Ectodermal cell (in vitro differentiated cells): Measurements from ENCODE around the gene DNAJB5.

Experiments
- H3K27ac ChIP-seq: 2 replicates; pipeline ENCODE4 v1.7.0; 2013; ENCODE audit warnings: mild to moderate bottlenecking, low read depth, low read length; ENCODE audit not compliant: insufficient read depth, poor library complexity, severe bottlenecking
- H3K27me3 ChIP-seq: 2 replicates; pipeline ENCODE4 v1.7.0; 2013; ENCODE audit warnings: mild to moderate bottlenecking, low read length; ENCODE audit not compliant: insufficient read depth, control insufficient read depth, poor library complexity, severe bottlenecking
- H3K36me3 ChIP-seq: one replicate; pipeline ENCODE4 v1.7.0; 2013; ENCODE audit warnings: low read length; ENCODE audit not compliant: control insufficient read depth, insufficient read depth
- H3K4me1 ChIP-seq: one replicate; pipeline ENCODE4 v1.7.0; 2013; ENCODE audit warnings: low read length; ENCODE audit not compliant: control insufficient read depth, insufficient read depth
- H3K4me3 ChIP-seq: 2 replicates; pipeline ENCODE4 v1.7.0; 2013; ENCODE audit warnings: low read depth, low read length, control low read depth; ENCODE audit not compliant: insufficient read depth
- H3K9me3 ChIP-seq: 2 replicates; pipeline ENCODE4 v1.7.0; 2013; ENCODE audit warnings: mild to moderate bottlenecking, low read length, moderate library complexity; ENCODE audit not compliant: control insufficient read depth
- WGBS, 2 experiments: methylation state at CpG; one replicate each; pipeline ENCODE4 v1.1.7; 2013; ENCODE audit warnings: missing lambda C conversion rate in 2 of 2; 5-methylcytosine and 5-hydroxymethylcytosine counted together

DNAJB5 gene

DNA sequence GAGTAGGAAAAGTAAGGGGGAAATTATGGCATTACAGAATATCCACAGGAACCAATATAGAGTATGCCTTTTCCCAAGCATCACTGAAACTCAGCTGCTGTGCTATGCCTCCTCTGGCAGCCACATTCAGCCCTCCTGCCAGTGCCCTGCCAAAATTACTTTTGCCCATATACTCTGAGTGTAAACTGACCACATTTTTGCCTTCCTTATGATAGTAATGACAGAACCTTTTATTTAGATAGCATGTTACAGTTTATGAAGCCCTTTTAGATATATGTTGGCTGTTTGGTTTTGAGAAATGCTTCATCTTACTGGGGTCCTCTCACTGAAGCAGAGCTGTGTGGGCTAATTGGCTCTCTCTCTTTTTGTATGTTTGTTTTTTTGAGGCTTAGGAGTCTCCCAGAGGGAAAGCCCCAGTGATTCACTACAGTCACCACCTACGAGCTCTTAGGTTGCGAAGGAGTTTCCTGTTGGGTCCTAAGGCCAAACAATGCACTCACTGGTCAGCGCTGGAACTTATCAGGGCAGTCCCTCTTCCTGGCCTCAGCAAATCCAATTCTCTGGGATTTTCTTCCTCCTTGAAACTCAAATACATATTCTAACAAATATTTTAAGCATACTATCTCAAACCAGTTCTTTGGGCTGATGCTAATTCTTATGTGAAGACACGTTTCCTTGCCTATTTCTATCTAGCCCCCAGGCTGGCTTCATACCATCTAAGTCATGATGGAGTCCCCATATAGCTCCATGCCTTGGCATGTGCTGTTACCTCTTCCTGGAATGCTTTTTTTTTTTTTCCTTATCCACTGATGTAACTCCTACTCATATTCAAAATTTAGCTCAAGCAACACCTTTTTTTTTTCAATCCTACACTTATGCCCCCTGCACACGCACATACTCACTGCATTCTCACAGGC is 27.7 kb upstream of the DNAJB5 start:
- H3K36me3 ChIP-seq = no peaks in the 10 kb centered on the region
- peaks cover 35% of the 10 kb centered on the region for H3K27me3 ChIP-seq
- no peak overlapping the region for H3K27ac ChIP-seq
- peaks cover 15% of the 10 kb centered on the region for H3K4me1 ChIP-seq
- no peaks in the 10 kb centered on the region for H3K9me3 ChIP-seq
- WGBS, 2 experiments = 52 to 55% methylated on average over 5 of the region's 5 CpGs
- no peak overlapping the region for H3K4me3 ChIP-seq

DNA sequence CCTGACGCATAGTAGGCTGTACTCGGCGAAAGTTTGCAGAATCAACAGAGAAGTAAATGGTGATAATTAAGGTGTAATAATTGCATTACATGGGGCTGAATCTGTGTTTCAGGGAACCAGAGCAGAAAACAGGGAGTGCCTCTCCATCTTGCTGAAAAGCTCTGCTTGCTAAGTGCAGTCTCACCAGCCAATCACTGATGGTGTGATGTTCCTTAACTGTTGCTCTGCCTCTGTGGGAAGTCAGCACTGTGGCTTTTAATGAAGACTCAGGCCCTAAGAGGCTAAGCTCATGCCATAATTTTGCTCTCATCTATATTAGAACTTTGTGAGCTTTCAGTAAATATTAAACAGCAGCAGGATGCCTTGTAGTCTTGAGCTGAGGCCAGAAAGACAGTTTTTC is 27.0 kb upstream of the DNAJB5 start:
- peaks cover 28% of the 10 kb centered on the region for H3K27me3 ChIP-seq

DNA sequence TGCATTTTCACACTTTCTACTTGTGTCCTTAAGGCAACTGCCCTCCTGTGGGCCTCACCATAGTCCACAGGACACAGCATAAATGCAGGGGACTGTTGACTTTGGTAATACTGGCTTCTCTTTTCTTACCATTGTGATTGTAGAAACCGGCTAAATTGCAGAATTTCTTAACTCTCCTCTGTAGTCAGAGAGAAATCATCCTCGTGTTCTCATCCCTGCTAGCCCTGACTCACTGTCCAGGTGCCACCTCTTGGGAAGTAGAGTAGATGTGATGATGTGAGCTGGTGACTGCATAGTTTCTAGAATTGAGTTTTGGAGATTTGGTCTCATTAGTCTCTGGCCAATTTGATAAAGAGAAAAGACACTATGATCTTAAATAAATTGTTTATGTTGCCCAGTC is 26.0 kb upstream of the DNAJB5 start:
- Histone ChIP-seq H3K4me1 (peaks cover 7% of the 10 kb centered on the region), H3K27ac (no peak overlapping the region), H3K4me3 (no peak overlapping the region), H3K27me3 (peaks cover 20% of the 10 kb centered on the region), H3K9me3 (no peaks in the 10 kb centered on the region), H3K36me3 (no peaks in the 10 kb centered on the region)
- WGBS, 2 experiments = 72 to 74% methylated on average over 2 of the region's 2 CpGs

More for the DNA sequence above, 27.0 kb upstream of the DNAJB5 start:
- H3K4me1 ChIP-seq = peaks cover 11% of the 10 kb centered on the region
- H3K36me3 ChIP-seq = no peaks in the 10 kb centered on the region
- 96 to 100% methylated on average over 3 of the region's 3 CpGs for WGBS, 2 experiments
- H3K27ac ChIP-seq = no peak overlapping the region
- no peaks in the 10 kb centered on the region for H3K9me3 ChIP-seq
- H3K4me3 ChIP-seq = no peak overlapping the region

DNA sequence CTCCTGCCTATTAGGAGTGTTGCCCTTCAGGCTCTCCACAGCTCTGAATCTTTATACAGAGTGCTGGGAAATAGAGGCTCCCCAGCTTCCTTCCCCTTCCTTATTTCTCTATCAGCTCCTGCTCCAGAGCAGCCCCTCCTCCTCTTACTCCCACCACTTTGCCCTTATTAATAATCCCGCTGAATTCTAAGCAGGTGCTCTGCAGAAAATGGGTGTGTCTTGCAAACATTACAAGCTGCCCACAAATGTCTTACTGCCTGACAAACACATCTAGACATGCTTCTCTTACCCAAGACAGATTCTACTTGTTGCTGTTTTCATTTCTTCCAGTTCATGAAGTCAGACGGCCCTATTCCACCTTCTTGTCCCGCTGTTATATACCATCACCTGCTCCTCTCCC is 25.1 kb upstream of the DNAJB5 start:
- WGBS, 2 experiments = 93 to 95% methylated on average over 3 of the region's 3 CpGs
- H3K27me3 ChIP-seq = peaks cover 11% of the 10 kb centered on the region

DNA sequence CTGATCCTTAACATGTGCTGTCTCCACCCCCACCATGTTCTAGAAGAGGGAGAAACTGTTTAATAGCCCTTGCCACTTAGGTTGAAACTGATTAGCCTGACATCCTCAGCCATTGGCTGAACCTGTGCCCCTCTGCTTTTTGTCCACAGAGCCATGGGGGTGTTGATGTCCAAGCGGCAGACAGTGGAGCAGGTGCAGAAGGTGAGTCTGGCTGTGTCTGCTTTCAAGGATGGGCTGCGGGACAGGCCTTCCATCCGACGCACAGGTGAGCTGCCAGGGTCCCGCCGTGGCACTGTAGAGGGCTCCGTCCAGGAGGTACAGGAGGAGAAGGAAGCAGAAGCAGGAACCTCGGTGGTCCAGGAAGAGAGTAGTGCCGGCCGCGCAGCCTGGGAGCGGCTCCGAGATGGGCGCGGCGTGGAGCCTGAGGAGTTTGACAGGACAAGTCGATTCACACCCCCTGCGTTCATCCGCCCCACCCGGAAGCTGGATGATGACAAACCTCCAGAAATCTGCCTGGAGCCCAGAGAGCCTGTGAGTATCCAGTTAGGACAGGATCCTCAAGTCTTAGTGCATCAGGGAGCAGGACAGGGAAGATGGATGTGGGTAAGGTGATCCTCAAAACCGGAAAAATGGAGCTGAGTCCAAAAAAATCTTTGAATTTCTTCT is 18.3 kb upstream of the DNAJB5 start:
- Histone ChIP-seq H3K4me3 (no peak overlapping the region), H3K4me1 (no peaks in the 10 kb centered on the region), H3K27ac (no peak overlapping the region), H3K36me3 (no peaks in the 10 kb centered on the region), H3K9me3 (no peaks in the 10 kb centered on the region), H3K27me3 (no peaks in the 10 kb centered on the region)
- 94 to 95% methylated on average over 21 of the region's 21 CpGs for WGBS, 2 experiments

More for the DNA sequence above, 25.1 kb upstream of the DNAJB5 start:
- Histone ChIP-seq H3K4me1 (peaks cover 6% of the 10 kb centered on the region), H3K36me3 (no peaks in the 10 kb centered on the region), H3K9me3 (no peaks in the 10 kb centered on the region), H3K4me3 (no peak overlapping the region), H3K27ac (no peak overlapping the region)

DNA sequence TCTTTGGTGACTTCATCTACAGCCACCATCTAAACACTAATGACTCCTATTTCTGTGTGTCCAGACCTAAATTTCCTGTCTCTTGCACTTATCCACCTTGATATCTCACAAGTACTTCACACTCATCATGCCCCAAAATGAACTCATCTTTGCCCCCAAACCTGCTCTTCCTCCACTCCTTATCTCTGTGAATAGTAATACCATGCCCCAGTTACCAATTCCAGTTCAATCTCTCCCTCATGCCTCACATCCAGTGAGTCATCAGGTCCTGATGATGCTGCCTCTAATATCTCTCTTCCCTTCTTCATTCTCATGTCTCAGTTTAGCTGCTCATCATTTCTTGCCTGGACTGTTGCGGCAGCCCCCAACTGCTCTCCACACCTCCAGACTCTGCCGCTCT is 14.9 kb upstream of the DNAJB5 start:
- no peaks in the 10 kb centered on the region for H3K36me3 ChIP-seq
- H3K27ac ChIP-seq = no peak overlapping the region
- no peak overlapping the region for H3K4me3 ChIP-seq
- no peaks in the 10 kb centered on the region for H3K27me3 ChIP-seq
- H3K9me3 ChIP-seq = no peaks in the 10 kb centered on the region
- H3K4me1 ChIP-seq = no peaks in the 10 kb centered on the region
- WGBS, 2 experiments = 92 to 95% methylated on average over 2 of the region's 2 CpGs

DNA sequence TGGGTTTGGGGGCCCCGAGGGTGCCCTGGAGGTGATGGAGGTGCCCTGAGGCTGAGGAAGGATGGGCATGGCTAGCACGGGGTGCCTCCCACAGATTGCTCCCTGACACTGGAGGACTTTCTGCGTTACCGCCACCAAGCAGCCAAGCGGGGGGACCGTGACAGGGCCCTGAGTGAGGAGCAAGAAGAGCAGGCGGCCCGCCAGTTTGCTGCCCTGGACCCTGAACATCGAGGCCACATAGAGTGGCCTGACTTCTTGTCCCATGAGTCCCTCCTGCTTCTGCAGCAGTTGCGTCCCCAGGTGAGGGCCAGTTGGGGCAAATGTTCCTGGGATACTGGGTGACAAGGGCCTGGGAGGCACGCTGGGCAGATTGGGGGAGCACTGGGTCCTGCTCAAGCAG is 13.1 kb upstream of the DNAJB5 start:
- no peaks in the 10 kb centered on the region for H3K36me3 ChIP-seq
- no peaks in the 10 kb centered on the region for H3K4me1 ChIP-seq
- H3K9me3 ChIP-seq = no peaks in the 10 kb centered on the region
- no peak overlapping the region for H3K27ac ChIP-seq
- H3K4me3 ChIP-seq = no peak overlapping the region
- H3K27me3 ChIP-seq = no peaks in the 10 kb centered on the region
- WGBS, 2 experiments = 94 to 96% methylated on average over 11 of the region's 11 CpGs

DNA sequence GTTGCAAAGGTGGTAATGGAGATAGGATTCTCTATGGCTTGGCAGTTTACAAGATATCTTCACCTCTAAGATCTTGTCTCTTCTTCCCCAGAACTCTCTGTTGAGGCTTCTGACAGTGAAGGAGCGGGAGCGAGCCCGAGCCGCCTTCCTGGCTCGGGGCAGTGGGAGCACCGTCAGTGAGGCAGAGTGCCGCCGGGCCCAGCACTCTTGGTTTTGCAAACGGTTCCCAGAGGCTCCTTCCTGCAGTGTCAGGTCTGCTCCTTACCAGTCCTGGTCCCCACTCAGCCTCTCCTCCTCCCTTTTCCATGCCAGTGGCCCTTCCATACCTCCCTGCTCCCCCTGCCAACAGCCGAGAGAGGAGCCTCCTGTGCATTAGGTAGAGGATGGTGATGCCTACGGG is 12.6 kb upstream of the DNAJB5 start:
- no peaks in the 10 kb centered on the region for H3K4me1 ChIP-seq
- no peaks in the 10 kb centered on the region for H3K9me3 ChIP-seq
- H3K36me3 ChIP-seq = no peaks in the 10 kb centered on the region
- no peak overlapping the region for H3K4me3 ChIP-seq
- H3K27ac ChIP-seq = no peak overlapping the region
- H3K27me3 ChIP-seq = no peaks in the 10 kb centered on the region
- WGBS, 2 experiments = 93% methylated on average over 11 of the region's 11 CpGs

DNA sequence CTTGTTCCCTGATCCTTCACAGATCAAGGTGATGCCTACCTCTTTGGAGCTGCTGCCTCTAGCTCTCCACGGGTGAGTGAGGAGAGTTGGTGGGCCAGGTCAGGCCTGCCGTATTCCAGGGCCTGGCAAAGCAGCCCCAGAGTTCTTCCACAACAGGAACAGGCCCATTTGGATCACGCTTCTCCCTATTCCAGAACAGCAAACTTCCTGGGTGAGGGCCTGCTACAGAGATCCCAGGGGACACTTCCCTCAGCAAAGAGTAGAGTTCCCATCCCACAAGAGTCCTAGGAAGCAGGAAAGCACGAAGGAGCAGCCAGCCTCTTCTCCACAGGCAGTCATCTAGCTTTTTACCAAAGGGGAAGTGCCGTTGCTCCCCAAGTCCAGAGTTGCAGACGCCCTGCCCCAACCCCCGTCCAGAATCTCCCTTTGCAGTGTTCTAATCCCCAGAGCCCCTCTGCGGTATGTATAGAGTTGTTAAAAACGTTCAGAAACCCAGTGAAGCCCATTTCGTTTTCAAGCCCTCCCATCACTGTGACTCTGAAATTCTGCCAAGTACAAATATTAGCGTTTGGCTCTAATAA is 9.3 kb upstream of the DNAJB5 start:
- Histone ChIP-seq H3K27ac (no peak overlapping the region), H3K4me3 (no peak overlapping the region), H3K4me1 (no peaks in the 10 kb centered on the region), H3K9me3 (no peaks in the 10 kb centered on the region), H3K36me3 (no peaks in the 10 kb centered on the region), H3K27me3 (no peaks in the 10 kb centered on the region)
- WGBS, 2 experiments = 87 to 89% methylated on average over 11 of the region's 11 CpGs

DNA sequence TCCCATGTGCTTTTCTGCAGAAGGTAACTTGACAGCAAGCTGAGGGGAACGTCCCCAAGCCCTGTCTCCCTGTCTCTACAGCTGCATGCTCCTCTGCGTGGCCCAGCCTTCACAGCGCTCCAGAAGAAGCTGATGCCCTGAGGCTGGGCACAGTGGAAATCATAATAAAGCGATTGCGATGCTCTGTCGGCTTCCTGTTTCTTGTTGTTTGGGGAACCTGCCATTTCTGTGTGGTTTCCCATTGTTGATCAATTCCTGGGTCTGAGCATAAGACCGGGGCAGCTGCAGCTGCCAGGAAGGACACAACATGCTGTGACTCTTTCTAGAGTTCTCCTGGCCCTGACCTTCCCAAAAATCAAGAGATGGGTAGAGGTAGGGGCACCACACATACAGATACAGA is 7.2 kb upstream of the DNAJB5 start:
- H3K9me3 ChIP-seq = no peaks in the 10 kb centered on the region
- no peaks in the 10 kb centered on the region for H3K27me3 ChIP-seq
- WGBS, 2 experiments = 92 to 95% methylated on average over 7 of the region's 7 CpGs

More for the DNA sequence above, 7.2 kb upstream of the DNAJB5 start:
- Histone ChIP-seq H3K27ac (no peak overlapping the region), H3K4me3 (no peak overlapping the region), H3K36me3 (no peaks in the 10 kb centered on the region), H3K4me1 (peaks cover 9% of the 10 kb centered on the region)
